WI38 (cell line): ENCODE data around the gene ZAR1.

Source experiments
- H3K4me3 ChIP-seq: 2 replicates; pipeline ENCODE4 v1.5.1; 2011; ENCODE audit warnings: low read depth, mild to moderate bottlenecking, control low read depth, low read length
- TF ChIP-seq, protein P1 (sequence below): IDR thresholded peaks from 2 replicates; pipeline ENCODE4 v1.5.1; 2012; ENCODE audit warnings: low read depth, mild to moderate bottlenecking, control low read depth, low read length

The ZAR1 gene

DNA sequence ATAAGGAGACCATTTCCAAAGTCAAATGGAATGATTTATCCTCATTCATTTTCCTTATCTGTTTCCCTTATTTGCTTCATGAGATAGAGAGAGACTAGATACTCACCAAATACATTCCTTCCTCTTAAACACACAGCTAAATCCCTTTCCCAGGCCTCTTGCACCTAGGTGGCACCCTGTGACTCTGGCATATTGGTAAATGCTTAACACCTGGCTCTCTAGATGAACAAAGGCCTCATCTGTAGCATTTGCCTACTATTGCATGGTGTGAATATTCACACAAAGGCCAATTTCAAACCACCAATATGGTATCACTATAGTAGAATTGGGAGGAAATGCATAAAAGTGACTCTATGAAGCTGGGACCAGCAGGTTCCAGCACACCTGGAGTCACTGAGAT lies 29.1 kb upstream of the ZAR1 start:
- H3K4me3 ChIP-seq, result no peak overlapping the region
- TF ChIP-seq, protein P1, sequence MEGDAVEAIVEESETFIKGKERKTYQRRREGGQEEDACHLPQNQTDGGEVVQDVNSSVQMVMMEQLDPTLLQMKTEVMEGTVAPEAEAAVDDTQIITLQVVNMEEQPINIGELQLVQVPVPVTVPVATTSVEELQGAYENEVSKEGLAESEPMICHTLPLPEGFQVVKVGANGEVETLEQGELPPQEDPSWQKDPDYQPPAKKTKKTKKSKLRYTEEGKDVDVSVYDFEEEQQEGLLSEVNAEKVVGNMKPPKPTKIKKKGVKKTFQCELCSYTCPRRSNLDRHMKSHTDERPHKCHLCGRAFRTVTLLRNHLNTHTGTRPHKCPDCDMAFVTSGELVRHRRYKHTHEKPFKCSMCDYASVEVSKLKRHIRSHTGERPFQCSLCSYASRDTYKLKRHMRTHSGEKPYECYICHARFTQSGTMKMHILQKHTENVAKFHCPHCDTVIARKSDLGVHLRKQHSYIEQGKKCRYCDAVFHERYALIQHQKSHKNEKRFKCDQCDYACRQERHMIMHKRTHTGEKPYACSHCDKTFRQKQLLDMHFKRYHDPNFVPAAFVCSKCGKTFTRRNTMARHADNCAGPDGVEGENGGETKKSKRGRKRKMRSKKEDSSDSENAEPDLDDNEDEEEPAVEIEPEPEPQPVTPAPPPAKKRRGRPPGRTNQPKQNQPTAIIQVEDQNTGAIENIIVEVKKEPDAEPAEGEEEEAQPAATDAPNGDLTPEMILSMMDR, result no peak

DNA sequence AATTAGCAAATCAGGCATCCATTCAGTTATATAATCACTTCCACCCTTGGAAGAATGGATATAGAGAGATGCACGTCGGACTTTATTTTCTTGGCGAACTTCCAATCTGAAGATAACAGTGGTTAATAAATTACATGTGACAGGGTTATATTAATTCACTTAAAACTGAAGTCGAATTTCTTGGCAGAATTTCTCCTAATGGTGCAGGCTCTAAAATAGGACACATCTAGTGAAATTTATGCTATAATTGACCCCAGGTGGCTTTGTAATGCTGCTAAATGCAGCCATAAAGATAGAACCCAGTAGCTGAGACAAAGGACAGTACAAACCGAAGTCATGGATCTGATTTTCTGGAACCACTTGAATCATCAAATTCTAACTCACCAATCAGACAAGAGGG lies 27.7 kb upstream of the ZAR1 start:
- no peak overlapping the region for H3K4me3 ChIP-seq
- TF ChIP-seq, protein P1, result no peak

DNA sequence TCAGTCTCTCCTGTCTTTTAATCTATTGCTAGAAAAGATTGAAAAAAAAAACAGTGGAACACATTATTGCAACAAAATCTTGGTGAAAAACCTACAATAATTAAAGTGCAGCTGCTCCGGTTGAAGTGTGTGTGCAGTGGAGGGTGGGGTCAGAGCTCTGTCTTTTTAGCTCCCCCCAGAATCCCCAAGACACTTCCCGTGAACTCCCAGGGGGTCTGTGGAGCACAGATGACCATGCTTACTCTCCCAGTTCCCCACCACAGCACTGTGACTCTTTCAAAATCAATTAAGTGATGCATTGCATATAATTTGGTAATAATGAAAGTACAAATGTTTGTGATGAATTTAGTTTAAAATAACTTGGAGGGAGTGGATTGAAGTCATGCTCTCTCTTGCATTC lies 22.6 kb upstream of the ZAR1 start:
- H3K4me3 ChIP-seq, result no peak overlapping the region
- TF ChIP-seq, protein P1, result no peak

DNA sequence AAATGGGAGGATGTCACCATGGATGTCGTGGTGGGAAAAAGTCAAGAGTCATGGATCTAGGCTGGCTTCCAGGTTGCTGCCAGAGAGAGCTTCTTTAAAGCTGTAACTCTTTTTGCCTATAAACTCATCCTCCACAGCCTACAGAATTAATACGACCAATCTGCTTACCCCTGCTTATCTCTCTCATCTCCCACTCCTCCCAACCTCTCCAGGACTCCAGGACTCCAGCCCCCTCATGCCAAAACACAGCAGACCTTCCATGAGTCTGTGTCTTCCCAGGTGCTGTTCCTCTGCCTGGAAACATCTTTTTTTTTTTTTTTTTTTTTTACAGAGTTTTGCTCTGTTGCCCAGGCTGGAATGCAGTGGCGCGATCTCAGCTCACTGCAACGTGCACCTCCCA lies 22.2 kb upstream of the ZAR1 start:
- no peak overlapping the region for H3K4me3 ChIP-seq
- TF ChIP-seq, protein P1, result no peak

DNA sequence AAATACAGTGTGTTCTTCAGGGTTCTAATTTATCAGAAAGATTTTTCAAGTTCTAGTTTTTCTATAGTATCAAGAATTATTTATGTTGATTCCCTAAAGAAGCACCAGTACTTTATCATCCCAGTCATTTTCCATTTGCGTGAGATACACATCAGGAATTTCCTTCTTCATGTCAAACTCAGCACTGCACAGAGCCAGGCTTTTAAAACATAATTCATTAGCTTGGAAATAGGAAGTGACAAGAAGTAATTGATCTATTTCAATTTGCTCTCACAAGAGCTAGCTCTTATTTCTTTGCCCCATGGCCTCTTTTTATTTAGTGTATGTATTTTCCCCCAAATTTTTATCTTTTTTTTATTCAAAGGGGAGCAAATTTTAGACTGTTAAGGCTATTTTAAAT lies 19.9 kb upstream of the ZAR1 start:
- TF ChIP-seq, protein P1, result no peak
- H3K4me3 ChIP-seq, result no peak overlapping the region

DNA sequence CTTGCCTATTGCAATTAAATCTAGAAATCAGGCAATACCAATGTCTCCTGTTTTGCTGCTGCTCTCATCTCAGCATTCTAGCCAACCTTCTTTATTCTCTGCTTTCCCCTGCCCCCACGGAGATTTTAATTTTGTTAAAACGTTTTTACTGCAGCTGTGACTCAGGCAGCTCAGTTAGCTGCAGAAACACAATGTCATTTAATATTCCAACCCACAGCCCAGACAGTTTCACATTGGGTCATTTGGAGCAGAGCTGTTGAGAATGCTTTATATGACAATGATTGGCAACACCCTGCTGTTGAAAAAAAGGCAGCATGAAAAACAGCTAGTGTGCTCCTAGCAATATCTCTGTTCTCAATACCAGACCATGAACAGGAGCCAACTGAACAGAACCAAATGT lies 19.5 kb upstream of the ZAR1 start:
- no peak overlapping the region for H3K4me3 ChIP-seq
- TF ChIP-seq, protein P1, result no peak

DNA sequence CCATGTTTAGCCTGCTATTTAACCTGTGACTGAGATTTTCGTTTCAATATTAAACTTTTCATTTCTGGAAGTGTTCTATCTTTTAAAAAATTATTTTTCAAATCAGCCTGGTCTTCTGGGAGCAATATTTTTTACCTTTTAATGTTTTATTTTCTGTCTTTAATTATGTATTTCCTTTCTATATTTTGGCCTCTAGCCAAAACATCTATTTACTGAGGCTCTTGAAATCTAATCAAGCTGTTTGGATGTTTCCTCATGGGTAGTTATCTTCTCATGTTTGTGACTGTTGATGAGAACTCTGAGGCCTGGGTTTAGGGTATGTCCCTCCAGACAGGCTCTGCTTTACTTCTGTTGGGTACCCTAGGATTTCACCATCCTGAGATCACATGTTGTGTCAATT lies 17.3 kb upstream of the ZAR1 start:
- TF ChIP-seq, protein P1, result no peak

More for the DNA sequence above, 17.3 kb upstream of the ZAR1 start:
- no peak overlapping the region for H3K4me3 ChIP-seq
